ENCODE measurements around the gene LGALSL. TPM values are rescaled to one million over a fixed set of nuclear protein-coding genes. Genes with fewer than 3 reads are reported as not detected.

Gene LGALSL
- total and polyA plus RNA-seq, 8 donors: 4.1 to 19.5 (median 8.1) TPM

DNA sequence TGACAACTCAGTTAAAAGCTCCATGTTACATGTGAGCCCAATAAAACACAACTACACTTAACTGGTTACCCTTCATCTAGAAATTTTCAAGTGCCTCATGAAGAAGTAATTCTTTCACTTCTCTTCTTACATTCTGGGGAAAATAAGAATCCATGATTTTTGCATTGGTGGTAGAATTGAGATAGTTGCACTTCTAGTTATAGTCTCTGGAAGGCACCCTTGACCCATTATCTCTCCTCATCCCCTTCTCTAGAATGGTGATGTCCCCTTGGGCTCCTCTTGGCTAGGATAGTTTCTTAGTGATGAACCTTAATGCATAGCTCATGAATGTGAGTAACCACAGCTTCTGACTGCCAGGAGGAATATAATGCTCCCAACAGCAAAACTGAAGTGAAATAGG lies 3.6 kb downstream of the LGALSL start:
- Histone ChIP-seq H3K9me3 (no peaks in the 10 kb centered on the region), H3K4me1 (peaks cover 10 to 28% (median 20%) of the 10 kb centered on the region in 4 donors), H3K4me3 (no peak overlapping the region), H3K36me3 (peaks cover 7 to 40% (median 32%) of the 10 kb centered on the region in 4 donors), H3K27me3 (no peaks in the 10 kb centered on the region), H3K27ac (no peak overlapping the region)
- no peak for DNase-seq
- intact Hi-C loops (cut with DNase I; ENCODE audit: low total_unique reads): no loop called here
- no peak for TF ChIP-seq EP300 (IDR thresholded peaks at IDR 0.05)
- TF ChIP-seq POLR2A (IDR thresholded peaks at IDR 0.05): no peak
- TF ChIP-seq, protein P1, sequence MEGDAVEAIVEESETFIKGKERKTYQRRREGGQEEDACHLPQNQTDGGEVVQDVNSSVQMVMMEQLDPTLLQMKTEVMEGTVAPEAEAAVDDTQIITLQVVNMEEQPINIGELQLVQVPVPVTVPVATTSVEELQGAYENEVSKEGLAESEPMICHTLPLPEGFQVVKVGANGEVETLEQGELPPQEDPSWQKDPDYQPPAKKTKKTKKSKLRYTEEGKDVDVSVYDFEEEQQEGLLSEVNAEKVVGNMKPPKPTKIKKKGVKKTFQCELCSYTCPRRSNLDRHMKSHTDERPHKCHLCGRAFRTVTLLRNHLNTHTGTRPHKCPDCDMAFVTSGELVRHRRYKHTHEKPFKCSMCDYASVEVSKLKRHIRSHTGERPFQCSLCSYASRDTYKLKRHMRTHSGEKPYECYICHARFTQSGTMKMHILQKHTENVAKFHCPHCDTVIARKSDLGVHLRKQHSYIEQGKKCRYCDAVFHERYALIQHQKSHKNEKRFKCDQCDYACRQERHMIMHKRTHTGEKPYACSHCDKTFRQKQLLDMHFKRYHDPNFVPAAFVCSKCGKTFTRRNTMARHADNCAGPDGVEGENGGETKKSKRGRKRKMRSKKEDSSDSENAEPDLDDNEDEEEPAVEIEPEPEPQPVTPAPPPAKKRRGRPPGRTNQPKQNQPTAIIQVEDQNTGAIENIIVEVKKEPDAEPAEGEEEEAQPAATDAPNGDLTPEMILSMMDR (IDR thresholded peaks at IDR 0.05): no peak
- TF ChIP-seq POLR2AphosphoS5 (IDR thresholded peaks at IDR 0.05): no peak

DNA sequence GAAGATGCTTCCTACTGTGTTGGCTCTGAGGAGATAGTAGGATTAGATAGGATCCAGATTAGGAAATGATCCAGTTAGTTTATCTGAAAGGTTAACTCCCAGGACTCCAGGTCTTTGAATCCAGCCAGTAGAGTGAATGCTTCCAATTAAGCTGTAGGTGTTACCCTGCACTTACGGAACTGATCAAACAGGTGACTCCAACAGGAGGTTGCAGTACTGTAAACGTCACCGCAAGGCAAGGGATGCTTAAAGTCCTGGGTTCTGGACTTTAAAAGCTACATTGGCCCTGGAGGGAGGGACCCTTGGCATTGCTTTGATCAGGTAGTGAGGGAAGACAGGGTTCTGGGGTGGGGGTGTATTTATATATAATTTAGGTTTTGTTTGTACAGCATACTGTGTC lies 5.6 kb downstream of the LGALSL start:
- H3K27me3 ChIP-seq: no peaks in the 10 kb centered on the region
- DNase-seq: no peak

DNA sequence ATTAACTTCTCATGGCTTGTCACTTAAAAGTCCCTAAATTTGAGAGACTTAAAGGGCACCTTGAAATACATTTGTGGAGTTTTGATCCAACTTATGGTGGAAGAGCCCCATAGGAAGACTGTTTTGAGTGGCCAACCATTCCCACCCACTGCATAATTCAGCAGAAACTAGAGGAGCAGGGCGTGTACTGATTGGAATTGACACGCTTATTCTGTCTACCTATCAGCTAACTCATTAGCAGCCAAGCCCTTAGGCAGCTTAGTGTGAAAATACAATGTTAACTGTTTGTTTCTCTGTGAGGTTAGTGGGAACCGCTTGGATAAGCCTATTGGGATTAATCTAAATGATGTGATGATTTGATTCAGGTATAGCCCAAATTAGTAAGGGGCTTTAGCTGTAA lies 6.4 kb downstream of the LGALSL start:
- Histone ChIP-seq H3K4me1 (peaks cover 3 to 13% (median 6%) of the 10 kb centered on the region in 4 donors), H3K27me3 (no peaks in the 10 kb centered on the region), H3K4me3 (no peak overlapping the region), H3K9me3 (no peaks in the 10 kb centered on the region), H3K36me3 (peaks cover 7 to 40% (median 32%) of the 10 kb centered on the region in 4 donors), H3K27ac (no peak overlapping the region)
- intact Hi-C loops (cut with DNase I; ENCODE audit: low total_unique reads): no loop called here
- 22 to 48% (median 45%) methylated on average over 3 of the region's 3 CpGs for WGBS, 5 donors
- no peak for DNase-seq
- no peak for TF ChIP-seq EP300 (IDR thresholded peaks at IDR 0.05)
- TF ChIP-seq, protein P1 (IDR thresholded peaks at IDR 0.05): no peak
- no peak for TF ChIP-seq POLR2A (IDR thresholded peaks at IDR 0.05)
- TF ChIP-seq POLR2AphosphoS5 (IDR thresholded peaks at IDR 0.05): no peak

More for the DNA sequence above, 5.6 kb downstream of the LGALSL start:
- H3K4me1 ChIP-seq: peaks cover 6 to 20% (median 12%) of the 10 kb centered on the region in 4 donors
- no peak overlapping the region for H3K4me3 ChIP-seq
- TF ChIP-seq, protein P1 (IDR thresholded peaks at IDR 0.05): no peak
- TF ChIP-seq EP300 (IDR thresholded peaks at IDR 0.05) (no peak), POLR2A (IDR thresholded peaks at IDR 0.05) (no peak), POLR2AphosphoS5 (IDR thresholded peaks at IDR 0.05) (no peak)
- intact Hi-C loops (cut with DNase I; ENCODE audit: low total_unique reads): no loop called here
- H3K36me3 ChIP-seq: peaks cover 7 to 40% (median 32%) of the 10 kb centered on the region in 4 donors
- H3K9me3 ChIP-seq: no peaks in the 10 kb centered on the region
- WGBS, 5 donors: 73 to 89% (median 87%) methylated on average over 3 of the region's 3 CpGs
- no peak overlapping the region for H3K27ac ChIP-seq

DNA sequence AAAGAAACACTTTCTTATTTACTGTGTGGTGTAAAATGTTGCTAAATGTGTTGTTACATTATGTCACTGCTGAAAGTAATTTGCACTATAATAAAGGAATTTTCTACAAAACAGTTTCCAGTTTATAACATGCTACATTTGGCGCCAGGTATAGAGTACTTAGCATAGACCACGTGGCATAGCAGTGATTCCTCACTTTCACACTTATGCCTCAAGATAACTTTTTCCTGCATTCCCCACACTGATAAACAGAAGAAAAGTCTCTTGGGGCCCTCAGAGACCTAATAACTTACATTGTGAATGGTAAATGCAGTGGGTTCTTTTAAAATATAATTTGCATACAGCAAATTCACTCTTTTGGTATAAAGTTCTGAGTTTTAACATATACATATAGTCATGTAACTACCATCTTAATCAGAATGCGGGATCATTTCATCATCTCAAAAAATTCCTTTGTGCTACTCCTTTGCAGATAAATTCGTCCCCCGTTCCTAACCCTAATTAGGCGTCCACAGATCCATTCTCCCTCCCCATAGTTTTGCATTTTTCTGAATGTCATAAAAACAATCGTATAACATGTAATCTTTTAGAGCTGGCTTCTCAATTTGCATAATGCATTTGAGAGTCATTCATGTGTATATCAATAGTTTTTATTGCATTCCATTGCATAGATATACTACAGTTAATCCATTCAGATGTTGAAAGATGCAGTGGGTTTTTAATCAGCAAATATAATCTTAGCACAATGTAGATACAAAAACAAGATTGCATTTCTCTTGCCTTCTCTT lies 7.5 kb downstream of the LGALSL start:
- TF ChIP-seq, protein P1 (IDR thresholded peaks at IDR 0.05): no peak
- TF ChIP-seq POLR2A (IDR thresholded peaks at IDR 0.05) (no peak), POLR2AphosphoS5 (IDR thresholded peaks at IDR 0.05) (no peak), EP300 (IDR thresholded peaks at IDR 0.05) (no peak)
- Histone ChIP-seq H3K9me3 (no peaks in the 10 kb centered on the region), H3K4me3 (no peak overlapping the region), H3K36me3 (peaks cover 7 to 35% (median 31%) of the 10 kb centered on the region in 4 donors), H3K27me3 (no peaks in the 10 kb centered on the region), H3K27ac (no peak overlapping the region), H3K4me1 (peaks cover 0 to 7% (median 4%) of the 10 kb centered on the region in 4 donors)
- WGBS, 5 donors: 85 to 90% (median 89%) methylated on average over 7 of the region's 7 CpGs
- intact Hi-C loops (cut with DNase I; ENCODE audit: low total_unique reads): no loop called here
- DNase-seq: no peak

Measured in stomach (tissue), 9 donors.